CD4-positive, alpha-beta T cell (primary cell): ENCODE results near the gene AXIN1. TPM values are rescaled to one million over a fixed set of nuclear protein-coding genes. Genes with fewer than 3 reads are reported as not detected.

Experiments used
- ATAC-seq: fragments of 200-7000 bp; cut with Tn5 transposase; one replicate; pipeline ENCODE4 v1.10.0; 2022; ENCODE audit warnings: mild to moderate bottlenecking; ENCODE audit not compliant: poor library complexity
- CTCF ChIA-PET: fragments of 350-600 bp; sonication (Branson Sonifier 250); formaldehyde crosslinking; loops from one replicate; lab custom pipeline; 2021; ENCODE audit warnings: antibody characterized with exemption, inconsistent platforms; lab: Charles Lee
- POLR2A ChIA-PET: fragments of 350-600 bp; sonication (Branson Sonifier 250); formaldehyde crosslinking; loops from one replicate; lab custom pipeline; 2021; ENCODE audit warnings: antibody characterized with exemption, inconsistent platforms; lab: Charles Lee
- DNase-seq, 14 experiments: peaks; one replicate each; pipeline ENCODE4 v3.0.0-alpha.2; 2013 to 2020; ENCODE audit warnings: mixed read lengths in 2 of 14
- H3K27ac ChIP-seq, 2 donors: one replicate each; pipeline versions ENCODE4 v1.5.1 to v1.7.0; 2013; ENCODE audit warnings: low read length in 2 of 2, low read depth in 1 of 2, mild to moderate bottlenecking in 1 of 2
- H3K27me3 ChIP-seq, 2 experiments: 1 replicate in 1 of 2; 2 replicates in 1 of 2; pipeline versions ENCODE4 v1.6.1 to v1.7.0; 2013; ENCODE audit warnings: low read length in 2 of 2, control low read depth in 1 of 2, mild to moderate bottlenecking in 1 of 2, moderate library complexity in 1 of 2; ENCODE audit not compliant: insufficient read depth in 2 of 2, control insufficient read depth in 1 of 2
- H3K36me3 ChIP-seq: one replicate; pipeline ENCODE4 v1.6.1; 2013; ENCODE audit warnings: low read length, control low read depth; ENCODE audit not compliant: insufficient read depth
- H3K4me1 ChIP-seq: one replicate; pipeline ENCODE4 v1.6.1; 2013; ENCODE audit warnings: low read length, control low read depth; ENCODE audit not compliant: insufficient read depth
- H3K4me3 ChIP-seq: one replicate; pipeline ENCODE4 v1.5.1; 2013; ENCODE audit warnings: mild to moderate bottlenecking, low read length, moderate library complexity
- H3K9me3 ChIP-seq, 2 experiments: 1 replicate in 1 of 2; 2 replicates in 1 of 2; pipeline versions ENCODE4 v1.6.1 to v1.7.0; 2013; ENCODE audit warnings: low read length in 2 of 2, mild to moderate bottlenecking in 2 of 2, control low read depth in 1 of 2, moderate library complexity in 1 of 2; ENCODE audit not compliant: control insufficient read depth in 1 of 2, insufficient read depth in 1 of 2
- H3K27ac Mint-ChIP-seq: one replicate; pipeline ENCODE4 v1.8.0; 2020; ENCODE audit warnings: mixed read lengths
- H3K27me3 Mint-ChIP-seq: one replicate; pipeline ENCODE4 v1.8.0; 2021; ENCODE audit warnings: mixed read lengths
- H3K36me3 Mint-ChIP-seq: one replicate; pipeline ENCODE4 v1.8.0; 2021; ENCODE audit warnings: low read depth, mixed read lengths
- H3K4me1 Mint-ChIP-seq: one replicate; pipeline ENCODE4 v1.8.0; 2021; ENCODE audit warnings: low read depth, mixed read lengths
- H3K4me3 Mint-ChIP-seq: one replicate; pipeline ENCODE4 v1.8.0; 2020; ENCODE audit warnings: mild to moderate bottlenecking, mixed read lengths
- H3K9me3 Mint-ChIP-seq: one replicate; pipeline ENCODE4 v1.8.0; 2020; ENCODE audit warnings: mixed read lengths
- CTCF ChIP-seq: fragments of 200-600 bp; IDR thresholded peaks from one replicate; pipeline ENCODE4 v1.8.0; 2022; ENCODE audit warnings: antibody characterized with exemption, mild to moderate bottlenecking
- intact Hi-C, 2 experiments: fragments of 100-400 bp; cut with DNase I in 1 of 2; cut with micrococcal nuclease in 1 of 2; formaldehyde crosslinking; loops; one replicate each; pipeline versions ENCODE4 v1.15.1 to v1.9.0; 2023 to 2025; cut with DNase I, micrococcal nuclease
- total RNA-seq, 174 experiments: library from RNA in 2 of 174; stranded (reverse) in 2 of 174; gene quantifications; one replicate each; pipeline ENCODE4 v1.2.3 and lab custom pipeline; 2021 to 2026

AXIN1 gene
- total RNA-seq, 2 experiments from 2014 or later = 24.7 to 26.3 TPM

GRCh38 chr16:397736-398332 lies 45.3 kb upstream of the AXIN1 start:
- H3K9me3 Mint-ChIP-seq = no peaks in the 10 kb centered on the region
- H3K4me3 Mint-ChIP-seq = peak overlapping the region; percentile 98
- H3K27ac ChIP-seq = no peak overlapping the region
- ATAC-seq (no peak), DNase-seq (peak in 6 of 14 experiments; percentile 20 to 67 (median 30))
- H3K27me3 ChIP-seq = no peaks in the 10 kb centered on the region
- H3K4me1 ChIP-seq = peaks cover 25% of the 10 kb centered on the region
- H3K36me3 ChIP-seq = no peaks in the 10 kb centered on the region
- H3K27me3 Mint-ChIP-seq = no peaks in the 10 kb centered on the region
- POLR2A ChIA-PET = interaction anchor here (0.9 kb wide), 1 partner anchor 15 kb away, joined by 3 read pairs; no protein-coding TSS in a partner anchor
- CTCF ChIA-PET = no interaction called here
- H3K4me1 Mint-ChIP-seq = peaks cover 26% of the 10 kb centered on the region
- H3K9me3 ChIP-seq = no peaks in the 10 kb centered on the region
- peak overlapping the region; percentile 44 for H3K27ac Mint-ChIP-seq
- peaks cover 5% of the 10 kb centered on the region for H3K36me3 Mint-ChIP-seq
- no peak for TF ChIP-seq CTCF
- H3K4me3 ChIP-seq = no peak overlapping the region
- intact Hi-C loops = loop anchor here (1.0 to 2.0 kb wide), 2 partner anchors 15 to 16 kb away; no protein-coding TSS in a partner anchor

- POLR2A ChIA-PET = interaction anchor here (1.0 kb wide), 1 partner anchor 15 kb away, joined by 3 read pairs; the partner anchor contains the start of gene PGAP6
- H3K27ac ChIP-seq = no peak within 1 kb of the TSS
These were observed 44.7 kb upstream of the AXIN1 start, which contains the start of gene NME4 for GRCh38 chr16:397135-397661. Gene NME4 (plus strand): TSS chr16:397199. CDS start chr16:397223, 24 bp downstream.

GRCh38 chr16:396605-397004 lies 44.1 kb upstream of the AXIN1 start:
- TF ChIP-seq CTCF = no peak
- Histone ChIP-seq H3K27ac (no peak overlapping the region), H3K4me3 (peak overlapping the region; percentile 49), H3K4me1 (peaks cover 26% of the 10 kb centered on the region), H3K36me3 (no peaks in the 10 kb centered on the region), H3K9me3 (peaks cover 0 to 6% of the 10 kb centered on the region in 2 experiments), H3K27me3 (no peaks in the 10 kb centered on the region)
- H3K9me3 Mint-ChIP-seq = no peaks in the 10 kb centered on the region
- intact Hi-C loops = loop anchor here (1.0 to 2.0 kb wide), 2 partner anchors 14 kb away; no protein-coding TSS in a partner anchor
- H3K27ac Mint-ChIP-seq = peak overlapping the region; percentile 90
- no peaks in the 10 kb centered on the region for H3K27me3 Mint-ChIP-seq
- H3K4me1 Mint-ChIP-seq = peaks cover 31% of the 10 kb centered on the region
- no peak for ATAC-seq
- POLR2A ChIA-PET = interaction anchor here (1.0 to 1.2 kb wide), 2 partner anchors 13 to 14 kb away, joined by 3 read pairs; partner anchors contain the start of gene PGAP6
- CTCF ChIA-PET = no interaction called here
- DNase-seq = peak in 2 of 14 experiments; percentile 39 to 47
- H3K36me3 Mint-ChIP-seq = peaks cover 5% of the 10 kb centered on the region
- peak overlapping the region; percentile 93 for H3K4me3 Mint-ChIP-seq

More at GRCh38 chr16:397135-397661, 44.7 kb upstream of the AXIN1 start, which contains the start of gene NME4:
- CTCF ChIA-PET = no interaction called here
- Mint-ChIP-seq H3K27ac (peak within 1 kb of the TSS; percentile 90), H3K9me3 (no peaks in the 10 kb centered on the region), H3K4me1 (peaks cover 26% of the 10 kb centered on the region), H3K27me3 (no peaks in the 10 kb centered on the region), H3K4me3 (peak within 1 kb of the TSS; percentile 98), H3K36me3 (peaks cover 5% of the 10 kb centered on the region)
- Histone ChIP-seq H3K4me1 (peaks cover 23% of the 10 kb centered on the region), H3K9me3 (peaks cover 0 to under 1% of the 10 kb centered on the region in 2 experiments), H3K4me3 (peak within 1 kb of the TSS; percentile 49), H3K27me3 (no peaks in the 10 kb centered on the region), H3K36me3 (no peaks in the 10 kb centered on the region)
- no peak for TF ChIP-seq CTCF
- intact Hi-C loops = loop anchor here (1.0 to 2.0 kb wide), 2 partner anchors 14 to 15 kb away; no protein-coding TSS in a partner anchor
- no peak for ATAC-seq
- peak in 6 of 14 experiments; percentile 13 to 73 (median 39) for DNase-seq
